MM.1S (cell line): Measurements from ENCODE around the gene ECEL1.

Experiments used
- CTCF ChIP-seq: fragments of 300-600 bp; sonication (generic); IDR thresholded peaks from 2 replicates; pipeline ENCODE4 v1.5.1; 2016; ENCODE audit warnings: antibody characterized with exemption, low read length, mixed read lengths
- EZH2 ChIP-seq: fragments of 300-600 bp; sonication (generic); optimal IDR thresholded peaks from 2 replicates; pipeline ENCODE3; 2017; ENCODE audit warnings: low read depth, mild to moderate bottlenecking, antibody characterized with exemption, low read length, mixed read lengths
- EZH2phosphoT487 ChIP-seq: fragments of 300-600 bp; sonication (generic); IDR thresholded peaks from 2 replicates; pipeline ENCODE4 v1.6.1; 2018; ENCODE audit warnings: antibody characterized with exemption, low read length

GRCh38 chr2:232504438-232504837 is 16.8 kb upstream of the ECEL1 start:
- TF ChIP-seq CTCF: no peak
- no peak for TF ChIP-seq EZH2phosphoT487
- no peak for TF ChIP-seq EZH2
